ENCODE data around the gene WASHC1.
"Not testable (repeated sequence)": the region's sequence is repeated elsewhere in the genome, so short reads cannot be mapped to it uniquely, and the experiment has no call there.

WASHC1 gene, protein sequence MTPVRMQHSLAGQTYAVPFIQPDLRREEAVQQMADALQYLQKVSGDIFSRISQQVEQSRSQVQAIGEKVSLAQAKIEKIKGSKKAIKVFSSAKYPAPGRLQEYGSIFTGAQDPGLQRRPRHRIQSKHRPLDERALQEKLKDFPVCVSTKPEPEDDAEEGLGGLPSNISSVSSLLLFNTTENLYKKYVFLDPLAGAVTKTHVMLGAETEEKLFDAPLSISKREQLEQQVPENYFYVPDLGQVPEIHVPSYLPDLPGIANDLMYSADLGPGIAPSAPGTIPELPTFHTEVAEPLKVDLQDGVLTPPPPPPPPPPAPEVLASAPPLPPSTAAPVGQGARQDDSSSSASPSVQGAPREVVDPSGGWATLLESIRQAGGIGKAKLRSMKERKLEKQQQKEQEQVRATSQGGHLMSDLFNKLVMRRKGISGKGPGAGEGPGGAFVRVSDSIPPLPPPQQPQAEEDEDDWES

DNA sequence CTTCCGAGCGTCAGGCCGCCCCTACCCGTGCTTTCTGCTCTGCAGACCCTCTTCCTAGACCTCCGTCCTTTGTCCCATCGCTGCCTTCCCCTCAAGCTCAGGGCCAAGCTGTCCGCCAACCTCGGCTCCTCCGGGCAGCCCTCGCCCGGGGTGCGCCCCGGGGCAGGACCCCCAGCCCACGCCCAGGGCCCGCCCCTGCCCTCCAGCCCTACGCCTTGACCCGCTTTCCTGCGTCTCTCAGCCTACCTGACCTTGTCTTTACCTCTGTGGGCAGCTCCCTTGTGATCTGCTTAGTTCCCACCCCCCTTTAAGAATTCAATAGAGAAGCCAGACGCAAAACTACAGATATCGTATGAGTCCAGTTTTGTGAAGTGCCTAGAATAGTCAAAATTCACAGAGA lies at the start of gene WASHC1:
TSS of gene WASHC1 (minus strand) at position 101 of the 400 bp plus-strand sequence. CDS start 4,457 bp downstream, outside the sequence.
- DNase-seq (ENCODE audit: low read depth in 2 of 2, low spot score in 1 of 2): not testable (repeated sequence)

DNA sequence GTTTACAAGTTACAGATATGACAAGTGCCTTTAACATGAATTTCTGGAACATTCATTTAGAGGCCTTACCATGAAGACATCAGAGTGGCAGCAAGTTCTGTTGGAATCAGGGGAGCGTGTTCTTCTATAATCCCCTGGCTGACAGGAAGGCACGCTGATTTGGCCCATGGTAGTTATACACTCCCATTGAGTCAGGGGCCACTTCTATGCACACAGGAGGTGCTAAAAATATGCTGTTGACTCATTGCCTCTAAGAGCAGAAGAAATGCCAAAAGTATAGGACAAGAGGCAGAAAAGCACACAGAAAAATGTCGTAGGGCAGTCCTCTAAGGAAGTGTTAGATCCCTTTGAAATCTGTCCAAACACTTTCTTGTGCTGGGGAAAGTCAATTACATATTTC lies 49.1 kb upstream of the WASHC1 start:
- DNase-seq (ENCODE audit: low read depth in 2 of 2, low spot score in 1 of 2): not testable (repeated sequence)

DNA sequence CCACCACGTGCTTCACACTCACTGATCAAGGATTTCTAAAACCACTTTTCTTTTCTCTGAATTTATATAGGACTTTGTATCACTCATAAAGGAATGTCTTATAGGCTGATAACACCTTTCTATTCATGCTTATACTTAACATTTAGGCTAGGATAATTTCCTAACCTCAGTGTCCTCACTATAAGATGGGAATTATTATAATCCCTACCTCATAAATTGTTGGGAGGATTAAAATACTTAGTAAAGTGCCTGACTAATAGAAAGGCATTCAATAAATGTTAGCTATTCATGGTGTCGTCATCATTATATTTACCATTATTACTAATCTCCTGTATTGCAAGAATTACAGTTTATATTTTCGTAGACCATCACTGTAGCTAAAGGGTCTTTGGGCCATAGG lies 47.1 kb upstream of the WASHC1 start:
- DNase-seq (ENCODE audit: low read depth in 2 of 2, low spot score in 1 of 2): not testable (repeated sequence)

DNA sequence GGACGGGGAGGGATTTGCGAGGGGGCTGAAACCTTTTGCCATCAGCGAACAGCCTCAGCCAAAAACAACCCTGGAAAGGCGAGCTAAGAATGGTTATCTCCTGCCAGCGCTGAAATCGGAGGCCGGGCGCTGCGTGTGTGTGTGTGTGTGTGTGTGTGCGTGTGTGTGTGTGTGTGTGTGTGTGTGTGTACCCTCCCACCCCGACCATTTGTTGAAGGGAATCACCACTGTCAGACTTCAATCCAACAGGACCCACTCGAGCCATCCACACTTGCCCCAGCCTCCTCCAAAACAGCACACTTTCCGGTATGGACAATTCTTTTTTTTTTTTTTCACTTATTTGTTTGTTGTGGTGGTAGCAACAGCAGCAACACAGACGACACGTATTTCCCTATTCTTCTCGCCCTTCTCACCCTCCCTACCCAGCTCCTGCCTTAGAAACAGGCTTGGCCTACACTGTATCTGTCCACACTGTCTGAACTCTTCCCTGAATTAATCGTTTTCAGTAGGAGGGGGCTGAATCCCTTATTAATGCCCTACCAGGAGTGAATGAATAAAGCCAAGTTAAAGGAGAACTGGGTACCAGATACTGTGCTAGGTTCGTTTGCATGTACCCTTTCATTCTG lies 44.8 kb upstream of the WASHC1 start:
- DNase-seq (ENCODE audit: low read depth in 2 of 2, low spot score in 1 of 2): not testable (repeated sequence)

DNA sequence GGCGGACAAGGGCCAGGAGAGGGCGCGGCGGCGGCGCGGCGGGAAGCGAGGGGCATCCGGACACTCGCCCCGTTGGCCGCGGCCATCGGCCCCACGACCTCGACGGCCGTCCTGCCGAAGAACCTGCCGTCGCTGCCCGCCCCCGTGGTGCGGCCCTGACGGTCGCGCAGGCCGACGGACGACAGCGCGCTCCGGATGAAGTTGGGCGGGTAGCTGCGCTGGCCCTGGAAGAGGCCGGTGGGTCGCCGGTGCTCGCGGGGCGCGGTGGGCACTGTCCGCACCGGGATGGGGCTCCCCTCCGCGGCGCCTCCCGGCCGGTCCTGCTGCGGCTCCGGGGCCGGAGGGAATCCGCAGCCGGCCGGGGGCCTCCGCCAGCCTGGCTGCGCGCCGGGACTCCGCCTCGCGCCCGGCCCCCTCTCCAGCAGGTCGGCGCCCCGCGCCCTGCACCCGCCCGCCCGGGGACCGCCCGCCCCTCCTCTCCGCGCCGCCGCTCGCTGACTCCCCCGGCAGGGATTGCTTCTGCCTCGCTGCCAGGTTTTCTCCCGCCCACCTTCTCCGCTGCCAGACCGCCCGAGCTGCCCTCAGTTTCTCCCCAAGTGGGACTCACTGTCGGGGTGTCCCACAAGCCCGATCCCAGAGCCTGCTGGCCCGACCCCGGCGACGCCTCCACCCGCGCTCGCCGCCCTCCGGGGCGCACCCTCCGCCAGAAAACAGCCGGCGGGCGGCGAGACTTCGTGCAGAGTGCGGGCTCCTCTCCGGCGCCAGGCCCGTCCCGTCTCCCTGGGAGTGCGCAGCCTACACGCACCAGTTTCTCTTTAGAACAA lies 44.0 kb upstream of the WASHC1 start:
- DNase-seq (ENCODE audit: low read depth in 2 of 2, low spot score in 1 of 2): not testable (repeated sequence)

DNA sequence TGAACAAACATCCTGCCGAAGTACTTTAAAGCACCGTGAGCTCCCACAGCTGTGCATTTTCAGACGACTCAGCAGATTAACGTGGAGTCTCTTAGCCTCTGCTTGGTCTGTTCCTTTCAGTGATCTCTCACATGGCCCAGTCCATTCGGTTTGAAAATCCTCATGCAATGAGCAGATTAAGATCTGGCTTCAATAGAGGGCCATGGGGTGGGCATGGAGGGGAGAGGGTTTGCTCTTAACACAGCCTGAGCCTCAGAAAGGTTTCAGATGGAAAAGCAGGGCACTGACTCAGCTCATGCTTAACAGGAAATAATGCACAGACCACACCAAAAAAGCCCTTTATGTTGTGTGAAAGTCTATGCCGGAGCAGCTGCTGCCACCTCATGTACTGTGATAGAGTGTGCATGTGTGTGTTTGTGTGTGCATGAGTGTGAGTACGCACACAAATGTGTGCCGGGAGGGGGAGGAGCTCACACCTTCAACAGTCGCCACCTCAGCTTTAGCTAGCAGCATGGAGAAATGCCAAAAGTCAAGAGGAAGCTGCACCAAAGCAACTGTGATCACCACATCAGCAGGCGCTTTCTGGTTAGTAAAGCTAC lies 33.9 kb upstream of the WASHC1 start:
- not testable (repeated sequence) for DNase-seq (ENCODE audit: low read depth in 2 of 2, low spot score in 1 of 2)

DNA sequence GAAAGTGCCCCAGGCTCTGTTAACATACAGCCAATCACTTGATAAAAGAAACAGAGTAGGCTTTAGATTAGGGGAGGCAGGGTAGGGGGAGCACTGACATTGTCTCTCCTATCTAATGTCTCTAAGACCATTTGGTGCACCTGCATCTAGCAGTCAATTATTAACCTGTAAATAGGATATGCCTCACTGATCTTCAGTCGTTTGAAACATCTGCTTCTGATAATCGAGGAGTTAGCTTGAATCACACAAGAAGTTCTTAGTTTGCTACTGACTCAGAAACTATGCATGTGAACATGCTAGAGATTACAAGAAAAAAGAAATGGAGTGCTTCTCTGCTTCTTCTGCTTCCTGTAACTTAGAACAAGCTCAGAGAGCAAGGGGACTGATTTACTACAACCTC lies 23.4 kb upstream of the WASHC1 start:
- DNase-seq (ENCODE audit: low read depth in 2 of 2, low spot score in 1 of 2): not testable (repeated sequence)

DNA sequence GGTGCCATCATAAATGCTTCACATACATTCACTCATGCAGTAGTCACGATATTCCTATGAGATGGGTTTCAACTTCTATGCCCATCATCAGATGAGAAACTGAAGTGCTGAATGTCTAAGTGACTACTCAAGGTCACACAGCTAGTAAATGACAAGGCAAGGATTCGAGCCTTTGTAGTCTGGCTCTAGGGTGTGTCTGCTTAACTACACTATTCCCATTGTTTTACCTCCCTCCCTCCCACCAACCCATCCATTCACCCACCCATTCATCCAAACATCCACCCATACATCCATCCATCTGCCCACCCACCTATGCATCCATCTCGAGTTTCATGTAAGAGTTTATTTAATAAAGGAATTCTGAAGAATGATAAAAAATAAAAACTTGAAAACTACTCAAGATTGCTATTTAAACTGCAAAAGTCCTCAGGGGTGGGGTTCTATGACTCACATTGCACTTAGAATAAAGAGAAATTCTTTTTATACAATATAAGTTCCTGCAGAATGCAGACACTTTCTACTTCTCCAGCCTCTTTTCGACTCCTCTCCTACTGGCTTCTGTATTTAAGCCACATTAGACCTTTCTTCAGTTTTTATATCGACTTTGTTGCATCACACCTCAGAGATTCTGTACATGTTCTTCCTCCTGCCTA lies 19.1 kb upstream of the WASHC1 start:
- not testable (repeated sequence) for DNase-seq (ENCODE audit: low read depth in 2 of 2, low spot score in 1 of 2)

DNA sequence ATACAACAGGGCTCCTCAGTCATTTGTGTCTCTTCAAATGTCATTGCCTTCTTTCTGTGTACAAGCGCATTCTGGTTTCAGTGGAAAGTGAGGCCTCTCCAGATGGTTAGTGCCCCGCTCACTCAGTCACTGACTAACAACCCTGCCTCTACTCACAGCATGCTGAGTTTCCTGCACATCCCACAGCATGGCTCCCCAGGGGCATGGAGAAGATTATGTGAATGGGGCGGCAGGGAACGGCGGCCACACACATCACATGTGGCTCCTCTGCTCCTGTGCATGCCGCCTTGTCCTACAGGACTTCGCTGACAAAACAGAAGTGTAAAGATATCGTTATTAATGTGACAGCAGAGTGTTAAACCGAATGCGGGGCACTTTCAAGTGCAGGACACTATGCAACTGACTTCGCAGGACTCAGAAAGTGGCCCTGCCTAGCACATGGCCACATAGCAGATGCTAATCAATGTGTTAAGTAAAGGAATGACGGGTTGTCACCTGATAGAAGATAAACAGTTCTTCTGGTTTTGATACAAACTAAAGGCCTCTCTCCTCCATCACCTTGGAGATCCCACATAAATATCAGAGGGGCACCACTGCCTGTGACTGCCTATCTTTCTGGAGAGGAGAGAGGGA lies 17.5 kb upstream of the WASHC1 start:
- not testable (repeated sequence) for DNase-seq (ENCODE audit: low read depth in 2 of 2, low spot score in 1 of 2)

DNA sequence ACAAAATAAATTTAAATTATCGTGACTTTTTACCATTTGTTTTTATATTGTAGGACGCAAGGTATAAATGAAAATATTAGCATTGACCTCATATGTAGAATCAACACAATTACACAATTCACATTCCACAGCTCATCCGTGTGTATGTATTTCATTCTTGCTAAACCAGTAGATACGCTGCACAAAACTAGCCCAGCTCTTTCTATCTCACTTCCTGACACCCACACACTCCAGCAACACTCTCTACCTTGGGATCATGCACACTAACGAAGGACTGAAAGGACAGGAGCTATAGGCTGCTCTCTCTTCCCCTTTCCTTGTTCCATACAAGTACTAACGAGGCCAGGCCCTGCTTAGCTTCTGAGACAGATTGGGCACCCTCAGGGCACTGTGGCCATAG lies 16.9 kb upstream of the WASHC1 start:
- DNase-seq (ENCODE audit: low read depth in 2 of 2, low spot score in 1 of 2): not testable (repeated sequence)

DNA sequence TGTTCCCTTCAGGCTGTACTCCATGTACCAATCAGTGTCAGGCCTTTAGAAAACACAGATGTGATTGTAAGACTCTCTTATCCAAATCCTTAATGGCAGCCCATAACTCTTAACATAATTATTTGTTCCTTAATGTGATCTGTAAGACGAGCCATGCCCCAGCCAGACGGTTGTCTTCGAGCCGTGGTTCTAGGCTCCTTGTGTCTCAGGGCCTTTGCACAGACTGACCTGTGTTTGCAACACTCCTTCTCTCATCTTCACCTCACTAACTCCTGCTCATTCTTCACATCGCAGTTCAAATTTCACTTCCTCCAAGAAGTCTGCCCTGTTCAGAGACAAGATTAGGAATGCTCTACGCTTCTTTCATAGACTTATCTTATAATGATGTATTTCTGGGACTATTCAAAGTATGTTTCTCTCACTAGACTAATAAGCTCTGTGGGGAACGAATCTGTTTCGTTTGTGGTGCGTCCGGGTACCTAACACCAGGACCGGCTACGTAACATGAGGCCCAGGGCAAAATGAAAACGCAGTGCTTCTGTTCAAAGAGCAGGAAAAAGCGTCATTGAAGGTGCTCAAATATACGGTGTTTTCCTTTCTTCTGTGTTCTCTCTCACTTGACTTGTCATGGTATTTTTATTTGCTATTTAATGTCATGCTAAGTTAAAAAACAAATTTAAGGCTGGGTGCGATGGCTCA lies 16.1 kb upstream of the WASHC1 start:
- DNase-seq (ENCODE audit: low read depth in 2 of 2, low spot score in 1 of 2): not testable (repeated sequence)

DNA sequence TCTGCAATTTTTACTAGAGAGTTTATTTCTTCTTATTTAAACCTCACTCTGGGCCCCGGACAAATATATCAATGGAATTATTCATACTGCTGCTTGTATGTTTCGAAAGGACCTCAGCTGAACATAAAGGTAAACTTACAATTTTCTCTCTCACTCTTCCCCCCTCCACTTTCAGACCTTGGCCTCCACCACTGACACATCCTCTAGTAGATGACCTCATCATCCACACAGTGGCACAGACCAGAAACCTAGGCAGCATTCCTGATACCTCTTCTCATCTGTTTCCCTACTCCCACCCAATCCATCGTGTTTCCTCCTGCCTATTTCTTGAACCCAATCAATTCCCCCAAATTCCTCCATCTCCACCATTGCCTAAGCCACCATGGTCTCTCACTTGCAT lies 15.2 kb upstream of the WASHC1 start:
- DNase-seq (ENCODE audit: low read depth in 2 of 2, low spot score in 1 of 2): not testable (repeated sequence)

DNA sequence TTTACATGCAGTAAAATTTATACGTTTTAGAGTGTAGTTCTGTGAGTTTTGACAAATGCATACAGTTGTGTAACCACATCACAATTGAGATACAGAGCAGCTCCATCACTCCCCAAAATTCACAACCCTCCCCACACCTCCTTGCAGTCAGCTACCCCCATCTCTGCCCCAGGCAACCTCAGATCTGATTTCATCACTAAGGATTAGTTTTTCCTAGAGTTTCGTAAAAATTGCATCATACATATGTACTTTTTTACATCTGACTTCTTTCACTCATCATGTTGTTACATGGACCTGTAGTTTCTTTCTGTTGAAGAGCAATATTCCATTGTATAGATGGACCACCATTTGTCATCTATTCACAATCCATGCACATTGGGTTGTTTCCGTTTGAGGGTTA lies 14.4 kb upstream of the WASHC1 start:
- DNase-seq (ENCODE audit: low read depth in 2 of 2, low spot score in 1 of 2): not testable (repeated sequence)

DNA sequence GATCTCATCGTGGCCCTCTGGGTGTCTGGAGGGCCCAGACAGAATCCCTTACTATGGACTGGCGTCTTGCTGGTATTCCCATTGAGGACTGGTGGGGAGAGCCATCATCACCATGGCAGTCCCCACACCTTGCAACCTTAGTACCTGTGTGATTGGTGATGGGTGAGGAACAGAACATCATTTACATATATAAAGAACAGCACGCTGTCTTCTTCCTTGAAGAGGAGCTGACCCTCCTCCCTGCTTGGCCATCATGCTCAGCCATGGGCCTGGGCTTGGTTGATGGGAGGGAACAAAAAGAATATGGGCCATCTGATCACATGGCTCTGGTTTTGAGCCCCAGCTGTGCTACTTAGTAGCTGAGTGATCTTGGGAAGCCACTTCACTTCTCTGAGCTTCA lies 13.9 kb upstream of the WASHC1 start:
- not testable (repeated sequence) for DNase-seq (ENCODE audit: low read depth in 2 of 2, low spot score in 1 of 2)

DNA sequence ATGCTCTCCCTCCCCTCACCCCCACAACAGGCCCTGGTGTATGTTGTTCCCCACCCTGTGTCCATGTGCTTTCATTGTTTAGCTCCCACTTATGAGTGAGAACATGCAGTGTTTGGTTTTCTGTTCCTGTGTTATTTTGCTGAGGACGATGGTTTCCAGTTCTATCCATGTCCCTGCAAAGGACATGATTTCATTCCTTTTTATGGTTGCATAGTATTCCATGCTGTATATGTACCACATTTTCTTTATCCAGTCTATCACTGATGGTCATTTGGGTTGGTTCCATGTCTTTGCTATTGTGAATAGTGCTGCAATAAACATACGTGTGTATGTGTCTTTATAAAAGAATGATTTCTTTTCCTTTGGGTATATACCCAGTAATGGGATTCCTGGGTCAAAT lies 12.6 kb upstream of the WASHC1 start:
- DNase-seq (ENCODE audit: low read depth in 2 of 2, low spot score in 1 of 2): not testable (repeated sequence)

DNA sequence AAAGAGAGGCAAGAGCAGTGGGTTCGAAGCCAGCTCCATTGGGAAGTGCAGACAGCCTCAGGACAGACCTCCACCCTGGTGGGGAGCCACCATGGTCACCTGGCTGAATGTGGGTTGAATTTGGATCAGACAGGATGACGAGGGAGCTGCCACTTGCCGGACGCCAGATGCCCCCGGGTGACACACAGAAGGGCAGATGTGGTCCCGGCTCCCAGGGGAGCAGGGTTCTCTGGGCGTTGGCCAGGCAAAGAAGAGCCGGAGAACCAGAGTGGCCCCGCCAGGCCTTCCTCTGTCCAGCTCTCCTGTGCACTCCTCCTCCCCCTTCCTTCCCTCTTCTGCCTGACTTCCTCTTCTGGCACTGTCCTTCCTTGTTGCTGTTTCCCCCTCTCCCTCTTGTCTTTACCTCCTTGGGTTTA lies 12.0 kb upstream of the WASHC1 start:
- DNase-seq (ENCODE audit: low read depth in 2 of 2, low spot score in 1 of 2): not testable (repeated sequence)

DNA sequence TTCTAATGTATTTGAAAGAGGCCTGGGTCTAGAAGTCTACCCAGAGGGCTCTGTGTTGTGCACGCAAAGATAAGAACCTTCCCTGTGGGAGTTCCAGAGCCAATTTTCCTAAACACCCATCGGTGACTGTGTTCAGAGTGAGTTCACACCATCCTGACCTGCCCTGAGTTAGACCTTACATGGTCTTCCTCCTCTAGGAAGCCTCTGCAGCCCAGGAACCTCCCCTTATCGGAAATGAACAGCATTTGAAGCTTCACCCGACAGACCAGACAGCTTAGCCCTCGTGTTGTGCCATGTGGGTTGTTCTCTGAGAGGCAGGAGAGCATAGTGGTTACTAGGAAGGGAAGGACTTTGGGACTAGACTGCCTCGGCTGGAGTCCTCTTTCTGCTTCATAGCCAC lies 3.1 kb upstream of the WASHC1 start:
- not testable (repeated sequence) for DNase-seq (ENCODE audit: low read depth in 2 of 2, low spot score in 1 of 2)

DNA sequence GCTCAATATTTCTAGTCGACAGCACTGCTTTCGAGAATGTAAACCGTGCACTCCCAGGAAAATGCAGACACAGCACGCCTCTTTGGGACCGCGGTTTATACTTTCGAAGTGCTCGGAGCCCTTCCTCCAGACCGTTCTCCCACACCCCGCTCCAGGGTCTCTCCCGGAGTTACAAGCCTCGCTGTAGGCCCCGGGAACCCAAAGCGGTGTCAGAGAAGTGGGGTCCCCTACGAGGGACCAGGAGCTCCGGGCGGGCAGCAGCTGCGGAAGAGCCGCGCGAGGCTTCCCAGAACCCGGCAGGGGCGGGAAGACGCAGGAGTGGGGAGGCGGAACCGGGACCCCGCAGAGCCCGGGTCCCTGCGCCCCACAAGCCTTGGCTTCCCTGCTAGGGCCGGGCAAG lies 481 bp downstream of the WASHC1 start:
- not testable (repeated sequence) for DNase-seq (ENCODE audit: low read depth in 2 of 2, low spot score in 1 of 2)

DNA sequence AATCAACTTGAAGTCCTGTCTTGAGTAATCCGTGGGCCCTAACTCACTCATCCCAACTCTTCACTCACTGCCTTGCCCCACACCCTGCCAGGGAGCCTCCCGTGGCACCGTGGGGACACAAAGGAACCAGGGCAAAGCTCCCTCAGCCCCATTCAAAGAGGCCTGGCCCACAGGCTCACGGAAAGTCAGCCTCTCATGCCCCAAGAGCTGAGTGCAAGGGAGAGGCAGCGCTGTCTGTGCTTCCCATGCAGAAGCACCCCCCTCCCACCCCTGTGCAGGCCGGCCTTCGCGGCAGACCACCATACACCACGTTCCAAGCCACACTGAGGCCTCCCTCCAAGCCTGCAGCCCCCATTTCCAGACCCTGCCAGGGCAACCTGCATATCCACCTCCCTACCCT lies 7.6 kb downstream of the WASHC1 start:
- not testable (repeated sequence) for DNase-seq (ENCODE audit: low read depth in 2 of 2, low spot score in 1 of 2)
